Hematopoietic multipotent progenitor cell treated with erythropoietin and hydrocortisone succinate and interleukin-3 and kit ligand, for 15 days (in vitro differentiated cells): ENCODE results near the gene SIPA1.

Source experiments
- DNase-seq: peaks from one replicate; pipeline ENCODE4 v3.0.0-alpha.2; 2015; ENCODE audit warnings: low spot score

SIPA1 gene, protein sequence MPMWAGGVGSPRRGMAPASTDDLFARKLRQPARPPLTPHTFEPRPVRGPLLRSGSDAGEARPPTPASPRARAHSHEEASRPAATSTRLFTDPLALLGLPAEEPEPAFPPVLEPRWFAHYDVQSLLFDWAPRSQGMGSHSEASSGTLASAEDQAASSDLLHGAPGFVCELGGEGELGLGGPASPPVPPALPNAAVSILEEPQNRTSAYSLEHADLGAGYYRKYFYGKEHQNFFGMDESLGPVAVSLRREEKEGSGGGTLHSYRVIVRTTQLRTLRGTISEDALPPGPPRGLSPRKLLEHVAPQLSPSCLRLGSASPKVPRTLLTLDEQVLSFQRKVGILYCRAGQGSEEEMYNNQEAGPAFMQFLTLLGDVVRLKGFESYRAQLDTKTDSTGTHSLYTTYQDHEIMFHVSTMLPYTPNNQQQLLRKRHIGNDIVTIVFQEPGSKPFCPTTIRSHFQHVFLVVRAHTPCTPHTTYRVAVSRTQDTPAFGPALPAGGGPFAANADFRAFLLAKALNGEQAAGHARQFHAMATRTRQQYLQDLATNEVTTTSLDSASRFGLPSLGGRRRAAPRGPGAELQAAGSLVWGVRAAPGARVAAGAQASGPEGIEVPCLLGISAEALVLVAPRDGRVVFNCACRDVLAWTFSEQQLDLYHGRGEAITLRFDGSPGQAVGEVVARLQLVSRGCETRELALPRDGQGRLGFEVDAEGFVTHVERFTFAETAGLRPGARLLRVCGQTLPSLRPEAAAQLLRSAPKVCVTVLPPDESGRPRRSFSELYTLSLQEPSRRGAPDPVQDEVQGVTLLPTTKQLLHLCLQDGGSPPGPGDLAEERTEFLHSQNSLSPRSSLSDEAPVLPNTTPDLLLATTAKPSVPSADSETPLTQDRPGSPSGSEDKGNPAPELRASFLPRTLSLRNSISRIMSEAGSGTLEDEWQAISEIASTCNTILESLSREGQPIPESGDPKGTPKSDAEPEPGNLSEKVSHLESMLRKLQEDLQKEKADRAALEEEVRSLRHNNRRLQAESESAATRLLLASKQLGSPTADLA

DNA sequence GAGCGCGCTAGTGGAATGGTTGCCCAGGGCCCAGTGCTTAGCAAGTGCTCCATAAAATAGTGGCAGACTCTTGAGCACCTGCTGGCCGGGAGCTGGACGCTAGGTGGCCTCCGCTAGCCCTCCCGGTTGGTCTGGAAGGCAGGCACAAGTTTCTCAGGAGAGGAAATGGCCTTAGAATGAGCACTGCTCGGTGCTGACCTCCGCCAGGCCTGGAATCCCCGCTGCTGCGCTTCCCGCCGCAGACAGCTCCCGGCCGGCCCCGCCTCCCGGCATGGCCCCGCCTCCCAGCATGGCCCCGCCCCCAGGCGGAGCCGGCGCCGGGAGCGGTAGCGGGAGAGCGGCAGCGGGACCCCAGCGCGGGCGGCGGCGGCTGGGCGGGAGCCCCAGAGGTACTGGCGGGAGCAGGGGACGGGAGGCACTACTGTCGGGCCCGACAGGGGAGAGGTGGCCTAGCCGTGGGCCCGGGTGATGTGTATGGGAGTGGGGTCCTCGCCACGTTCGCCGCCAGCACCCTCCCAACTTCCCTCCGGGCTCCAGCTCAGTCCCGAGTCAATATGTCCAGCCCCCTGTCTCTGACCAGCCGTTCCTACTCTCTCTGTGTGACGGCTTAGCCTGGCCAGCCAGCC lies at the start of gene SIPA1:
Gene SIPA1, plus strand, starts transcription at position 308 of the 626 bp plus-strand sequence. CDS start 2,821 bp downstream, outside the sequence.
- peak; percentile 79 for DNase-seq

DNA sequence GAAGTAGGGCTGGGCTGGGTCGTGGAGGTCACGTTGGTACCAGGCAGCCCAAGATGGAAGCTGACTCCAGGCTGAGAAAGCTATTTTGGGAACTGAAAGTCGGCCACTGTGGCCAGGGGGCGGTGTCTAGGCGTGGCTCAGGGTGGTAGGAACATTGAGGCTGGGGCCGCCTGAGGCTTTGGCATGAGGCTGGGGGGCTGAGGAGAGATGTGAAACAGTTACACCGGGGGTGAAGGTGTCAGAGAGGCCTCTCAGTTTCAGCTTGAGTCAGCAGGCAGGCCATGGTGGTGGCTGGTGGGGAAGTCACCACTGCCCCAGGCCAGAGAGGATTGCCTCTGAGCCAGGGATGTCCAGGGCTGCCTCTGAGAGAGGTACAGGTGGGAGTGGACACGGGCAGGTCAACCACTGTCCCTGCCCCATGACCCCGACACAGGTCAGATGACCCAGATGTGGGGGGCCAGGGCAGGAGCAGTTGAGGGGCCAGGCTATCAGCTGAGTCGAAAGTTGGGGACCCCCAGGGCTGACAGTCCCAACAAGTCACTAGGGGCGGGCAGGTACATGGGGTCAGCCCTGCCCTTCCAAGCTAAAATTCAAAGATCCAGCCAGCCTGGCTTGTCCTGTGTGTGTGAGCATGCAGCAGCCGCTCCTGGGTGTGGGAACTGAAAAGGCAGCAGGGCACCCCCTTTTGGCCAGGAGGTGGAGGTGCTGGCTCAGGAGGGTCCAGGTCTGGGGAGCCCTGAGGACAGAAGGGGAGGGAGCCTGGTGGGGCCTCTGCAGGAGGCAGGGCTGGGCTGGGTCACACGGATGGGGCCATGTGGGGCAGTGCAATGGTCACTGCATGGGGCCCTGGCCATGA lies 49.5 kb upstream of the SIPA1 start:
- DNase-seq: peak; percentile 79

DNA sequence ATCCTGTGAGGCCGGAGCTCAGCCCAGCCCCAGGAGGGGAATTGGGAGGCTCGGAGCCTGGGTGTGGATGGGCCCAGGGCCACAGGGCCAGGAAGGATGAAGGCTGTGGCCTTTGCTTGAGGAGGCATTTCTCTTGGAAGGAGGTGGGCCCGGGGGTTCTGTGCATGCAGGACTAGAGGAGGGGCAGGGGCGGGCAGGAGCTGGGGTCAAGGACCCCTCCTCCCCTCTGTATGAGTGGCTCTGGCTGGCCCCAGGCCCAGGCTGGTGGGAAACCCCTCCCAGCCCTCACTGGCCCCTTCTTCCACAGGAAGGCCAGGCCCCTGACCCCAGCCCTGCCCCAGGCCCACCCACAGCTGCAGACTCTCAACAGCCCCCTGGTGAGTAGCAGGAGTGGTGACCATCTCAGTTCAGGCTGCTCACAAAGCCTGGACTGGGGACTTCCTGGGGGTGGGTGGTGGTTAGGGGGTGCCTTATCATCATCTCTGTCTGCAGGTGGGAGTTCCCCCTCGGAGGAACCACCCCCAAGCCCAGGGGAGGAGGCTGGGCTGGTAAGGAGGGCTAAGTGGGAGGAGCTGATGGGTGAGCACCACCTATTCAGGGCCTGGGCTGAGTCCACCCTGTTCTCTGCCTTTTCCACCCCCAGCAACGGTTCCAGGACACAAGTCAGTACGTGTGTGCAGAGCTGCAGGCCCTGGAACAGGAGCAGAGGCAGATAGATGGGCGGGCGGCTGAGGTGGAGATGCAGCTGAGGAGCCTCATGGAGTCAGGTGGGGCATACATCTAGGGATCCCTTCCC lies 48.3 kb upstream of the SIPA1 start:
- no peak for DNase-seq

DNA sequence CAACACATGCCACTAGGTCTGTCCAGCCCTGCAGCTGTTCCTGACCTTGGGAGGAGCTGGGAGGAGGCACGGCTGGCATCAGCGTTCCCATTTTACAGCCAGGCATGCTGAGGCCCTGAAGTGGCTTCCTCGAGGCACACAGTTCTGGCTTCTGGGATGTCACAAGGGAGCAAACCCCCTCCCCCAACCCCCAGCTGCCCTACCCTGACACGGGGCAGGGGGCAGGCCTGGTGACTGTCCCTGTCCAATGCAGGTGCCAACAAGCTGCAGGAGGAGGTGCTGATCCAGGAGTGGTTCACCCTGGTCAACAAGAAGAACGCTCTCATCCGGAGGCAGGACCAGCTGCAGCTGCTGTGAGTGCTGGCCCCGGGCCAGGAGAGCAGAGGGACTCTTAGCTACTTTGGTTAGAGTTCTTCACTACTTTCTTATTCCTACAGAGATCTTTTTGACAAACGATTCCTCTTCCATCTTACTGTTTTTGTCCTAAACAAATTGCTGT lies 47.6 kb upstream of the SIPA1 start:
- no peak for DNase-seq

DNA sequence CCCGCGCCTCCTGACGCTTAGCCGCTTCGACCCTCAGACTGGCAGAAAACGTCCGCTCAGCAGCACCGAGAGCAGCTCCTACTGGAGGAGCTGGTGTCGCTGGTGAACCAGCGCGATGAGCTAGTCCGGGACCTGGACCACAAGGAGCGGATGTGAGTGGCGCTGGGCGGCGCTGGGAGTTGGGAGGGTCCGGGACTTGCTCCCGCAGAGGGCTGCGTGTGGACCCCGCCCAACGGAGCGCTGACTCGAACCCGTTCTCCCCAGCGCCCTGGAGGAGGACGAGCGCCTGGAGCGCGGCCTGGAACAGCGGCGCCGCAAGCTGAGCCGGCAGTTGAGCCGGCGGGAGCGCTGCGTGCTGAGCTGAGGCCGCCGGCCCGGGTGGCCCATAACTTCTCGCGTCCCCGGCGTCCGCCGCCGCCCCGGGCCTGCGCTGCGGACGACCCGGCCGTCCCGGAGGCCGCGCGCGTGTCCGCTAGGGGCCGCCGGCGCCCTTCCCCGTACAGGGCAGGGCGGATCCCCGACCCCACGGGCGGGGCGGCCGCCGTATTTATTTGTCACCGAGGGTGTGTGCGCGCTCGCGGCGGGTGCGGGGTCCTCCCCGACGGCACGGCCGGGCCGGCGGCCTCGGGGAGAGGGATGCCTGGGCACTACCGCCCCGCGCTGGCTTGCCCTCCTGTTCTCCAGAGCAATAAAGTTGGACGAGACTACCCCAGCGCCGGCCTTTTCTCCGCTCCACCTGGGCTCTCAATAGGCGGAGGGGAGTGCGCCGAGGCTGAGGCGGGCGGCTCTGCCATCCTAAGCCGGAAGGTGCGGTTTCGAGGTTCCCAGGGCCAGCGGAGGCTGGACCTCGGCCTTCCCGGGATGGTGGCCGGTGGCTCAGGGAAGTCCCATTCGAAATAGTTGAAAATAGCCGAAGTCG lies 45.7 kb upstream of the SIPA1 start:
- DNase-seq: no peak

DNA sequence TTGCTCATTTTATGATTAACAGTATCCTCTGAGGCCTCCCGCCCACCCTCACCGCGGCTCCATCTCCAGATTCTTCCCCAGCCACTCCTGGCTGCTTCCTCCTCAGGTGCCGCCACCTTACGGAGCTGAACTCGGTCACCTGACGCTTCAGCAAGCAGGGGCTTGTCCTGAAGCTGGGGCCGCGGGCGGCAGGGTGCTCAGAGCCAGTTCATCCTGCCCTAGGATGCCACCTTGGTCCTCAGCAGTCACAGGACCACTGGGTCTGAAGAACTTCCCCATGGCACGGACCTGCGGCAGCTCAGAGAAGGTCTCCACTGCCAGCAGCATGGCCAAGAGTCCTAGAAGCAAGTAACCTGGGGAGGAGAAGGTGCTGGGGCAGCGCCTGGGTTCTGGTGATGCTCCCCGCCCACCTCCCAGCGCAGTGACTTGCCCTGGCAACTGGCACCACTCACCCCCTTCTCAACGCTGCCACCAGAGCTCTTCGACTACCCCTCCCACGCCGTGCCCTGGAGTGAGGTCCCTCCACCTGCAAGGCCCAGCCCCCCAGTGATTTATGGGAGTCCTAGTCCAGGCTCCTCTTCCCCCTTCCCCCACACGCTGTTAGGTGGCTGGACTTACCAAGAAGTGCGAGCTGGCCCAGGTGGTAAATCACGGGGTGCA lies 44.9 kb upstream of the SIPA1 start:
- no peak for DNase-seq

DNA sequence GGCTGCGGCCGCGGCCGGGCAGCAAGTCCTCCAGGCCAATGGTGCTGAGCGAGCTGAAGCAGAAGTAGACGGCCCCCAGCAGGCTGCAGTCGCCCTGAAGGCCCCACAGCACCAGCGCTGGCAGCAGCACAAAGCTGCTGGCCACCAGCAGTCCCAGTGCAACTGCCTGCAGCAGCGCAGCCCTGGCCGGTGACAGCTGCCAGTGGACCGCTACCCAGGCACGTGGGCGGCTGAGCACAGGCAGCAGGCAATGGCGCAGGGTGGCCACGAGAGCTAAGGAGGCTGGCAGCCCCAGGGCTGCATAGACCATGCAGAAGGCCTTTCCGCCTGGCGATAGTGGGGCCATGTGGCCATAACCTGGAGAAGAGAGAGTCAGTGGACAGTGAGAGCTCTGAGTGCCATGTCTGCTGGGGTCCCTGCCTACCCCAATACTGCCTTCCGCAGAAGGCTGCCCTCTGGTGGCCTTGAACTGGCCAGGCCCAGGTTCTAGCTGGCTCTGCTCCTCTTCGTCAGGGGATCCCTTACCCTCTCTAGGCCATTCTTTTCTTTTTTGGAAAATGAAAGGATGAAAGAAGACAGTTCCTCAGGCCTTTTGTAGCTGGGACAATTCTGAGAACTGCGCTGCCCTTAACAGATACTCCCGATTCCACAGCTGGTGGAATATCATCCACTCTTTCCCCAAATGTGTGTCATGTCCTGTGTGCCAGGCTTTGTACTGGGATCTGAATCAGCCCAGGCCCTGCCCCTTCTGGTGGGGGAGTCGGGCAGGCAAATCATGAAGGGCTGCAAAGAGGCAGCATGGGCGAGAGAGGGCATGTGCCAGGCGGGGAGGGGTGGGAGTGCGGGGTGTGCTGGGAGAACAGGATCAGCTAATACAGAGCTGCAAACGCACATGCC lies 44.1 kb upstream of the SIPA1 start:
- peak; percentile 65 for DNase-seq

DNA sequence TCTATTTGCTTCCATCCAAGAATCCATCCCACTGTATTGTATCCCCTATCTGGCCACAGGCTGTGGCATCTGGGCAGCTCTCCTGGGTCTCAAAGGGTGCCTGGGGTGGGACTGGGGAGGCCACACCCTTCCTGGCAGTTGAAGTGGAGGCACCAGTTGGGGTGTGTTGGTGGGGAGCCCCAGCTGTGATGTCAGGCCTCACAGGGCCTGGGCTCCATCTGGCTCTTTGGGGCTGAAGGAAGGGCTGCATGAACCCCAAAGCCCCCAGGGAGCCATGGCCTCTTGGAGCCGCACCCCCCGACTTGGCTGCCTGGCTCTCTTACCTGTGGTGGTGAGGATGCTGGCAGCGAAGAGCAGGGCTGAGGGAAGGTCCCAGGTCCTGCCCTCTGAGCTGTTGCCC lies 42.8 kb upstream of the SIPA1 start:
- peak; percentile 36 for DNase-seq

DNA sequence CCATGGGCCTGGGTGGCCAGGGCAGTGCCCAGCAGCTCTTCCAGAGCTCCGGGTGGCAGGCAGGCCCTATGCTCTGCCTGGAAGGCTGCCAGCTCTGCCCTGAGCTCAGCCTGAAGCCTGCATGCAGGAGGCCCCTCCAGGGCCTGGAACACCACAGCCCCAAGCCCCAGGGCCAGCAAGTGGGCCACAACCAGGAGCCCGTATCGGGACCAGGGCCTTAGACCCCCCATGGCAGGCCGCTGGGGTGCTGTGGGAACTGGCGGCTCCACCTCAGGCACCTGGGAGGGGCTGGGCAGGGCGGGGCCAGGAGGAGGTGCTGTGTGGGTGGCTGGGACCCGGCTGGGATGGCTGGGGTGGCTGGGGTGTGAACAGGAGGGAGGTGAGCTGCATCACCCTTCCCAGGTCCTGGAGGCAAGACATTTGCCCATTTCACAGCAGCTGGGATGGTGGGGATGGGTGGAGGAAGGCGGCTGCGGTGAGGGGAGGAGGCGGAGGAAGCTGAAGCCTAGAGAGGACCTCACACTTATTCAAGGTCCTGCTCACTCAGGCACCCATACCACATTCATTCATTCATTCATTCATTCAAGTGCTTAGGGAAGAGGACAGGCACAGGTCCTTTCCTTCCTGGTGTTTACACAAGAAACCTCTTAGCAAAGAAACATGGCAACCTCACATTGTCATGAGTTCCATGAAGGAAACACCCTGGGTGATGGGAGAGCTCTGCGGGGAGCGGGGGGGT lies 42.2 kb upstream of the SIPA1 start, which contains the start of gene KCNK7:
Gene KCNK7, minus strand, starts transcription at position 258 of the 739 bp plus-strand sequence. Its CDS starts 28 bp downstream, at position 230.
- peak; percentile 40 for DNase-seq

DNA sequence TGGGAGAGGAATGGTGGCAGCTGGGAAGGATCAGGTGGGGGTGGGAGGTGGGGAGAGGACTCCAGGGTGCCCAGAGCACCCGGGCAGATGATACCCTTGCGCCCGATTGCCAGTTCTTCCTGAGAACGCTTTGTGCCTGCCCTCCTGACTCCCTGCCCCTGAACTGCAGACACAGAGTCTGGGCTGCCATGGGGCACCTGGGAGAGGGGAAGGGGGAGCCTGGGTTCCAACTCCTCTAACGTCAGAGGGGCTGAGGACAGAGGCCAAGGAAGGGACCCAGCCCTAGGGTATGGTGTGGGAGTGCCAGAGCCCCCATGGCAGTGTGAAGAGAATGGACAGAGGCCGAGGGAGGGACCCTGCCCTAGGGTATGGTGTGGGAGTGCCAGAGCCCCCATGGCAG lies 41.4 kb upstream of the SIPA1 start:
- no peak for DNase-seq

DNA sequence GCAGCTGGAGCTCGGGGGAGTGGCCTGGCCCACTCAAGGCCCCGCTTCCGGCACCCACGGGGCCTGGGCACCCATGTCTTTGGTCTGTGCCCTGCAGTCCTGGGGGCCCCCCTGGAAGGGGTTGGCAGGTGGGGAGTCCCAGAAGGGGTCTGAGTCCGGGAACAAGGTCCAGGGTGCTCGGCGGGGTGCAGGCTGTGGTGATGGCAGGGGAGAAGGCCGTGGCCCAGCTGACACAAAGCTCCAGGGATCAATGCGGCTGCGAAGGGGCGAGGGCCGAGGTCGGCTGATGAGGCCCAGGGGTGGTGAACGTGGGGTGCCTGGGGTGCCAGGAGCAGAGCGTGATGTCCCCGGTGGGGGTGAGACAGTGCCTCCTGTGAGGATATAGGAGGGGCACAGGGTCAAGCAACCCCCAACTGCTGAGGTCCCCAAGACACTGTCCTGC lies 39.6 kb upstream of the SIPA1 start:
- DNase-seq: no peak

DNA sequence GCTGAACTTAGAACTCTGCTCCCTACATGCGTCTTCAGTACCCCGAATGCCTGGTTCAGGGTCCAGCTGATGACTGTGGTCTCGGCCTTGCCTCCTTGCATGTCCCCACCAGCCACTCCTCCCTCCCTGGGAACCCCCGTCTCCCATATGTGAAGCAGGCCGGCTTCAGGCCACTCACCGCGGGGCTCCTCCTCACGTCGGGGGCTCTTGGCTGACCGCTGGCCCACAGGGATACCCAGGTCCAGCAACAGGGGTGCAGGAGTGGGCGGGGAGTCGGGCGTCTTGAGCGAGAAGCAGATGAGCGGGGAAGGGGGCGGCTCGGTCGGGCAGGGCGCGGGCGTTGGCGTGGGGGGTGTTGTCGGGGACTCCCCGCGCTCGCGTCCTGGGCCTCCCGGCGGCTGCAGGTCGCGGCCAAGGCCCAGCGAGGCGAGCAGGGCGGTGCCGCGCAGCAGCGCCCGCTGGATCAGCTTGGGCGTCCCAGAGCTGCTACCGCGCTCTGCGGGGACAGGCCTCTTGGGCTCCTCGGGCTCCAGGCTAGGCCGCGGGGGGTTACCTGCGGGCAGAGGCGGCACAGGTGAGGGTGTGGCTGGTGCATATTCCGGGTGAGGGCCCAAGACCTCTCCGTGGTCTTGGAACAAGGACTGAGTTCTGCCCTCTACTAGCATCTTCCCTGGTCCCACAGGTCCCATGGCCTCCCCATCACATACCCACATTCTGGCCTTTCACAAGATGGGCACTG lies 38.5 kb upstream of the SIPA1 start:
- no peak for DNase-seq

DNA sequence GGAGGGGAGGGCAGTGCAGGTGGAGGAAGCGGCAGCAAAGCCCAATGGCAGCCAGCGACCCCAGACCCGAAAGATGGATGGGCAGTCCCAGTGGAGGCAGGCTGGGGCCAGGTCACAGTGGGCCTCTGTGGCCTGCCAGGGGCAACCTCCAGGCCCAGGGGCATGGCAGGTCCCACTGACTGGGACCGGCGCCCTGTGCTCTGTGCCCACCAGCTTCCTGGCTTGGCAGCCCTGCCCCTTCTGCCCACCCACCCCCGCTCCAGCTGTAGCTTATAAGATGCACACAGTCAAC lies 38.0 kb upstream of the SIPA1 start:
- no peak for DNase-seq

DNA sequence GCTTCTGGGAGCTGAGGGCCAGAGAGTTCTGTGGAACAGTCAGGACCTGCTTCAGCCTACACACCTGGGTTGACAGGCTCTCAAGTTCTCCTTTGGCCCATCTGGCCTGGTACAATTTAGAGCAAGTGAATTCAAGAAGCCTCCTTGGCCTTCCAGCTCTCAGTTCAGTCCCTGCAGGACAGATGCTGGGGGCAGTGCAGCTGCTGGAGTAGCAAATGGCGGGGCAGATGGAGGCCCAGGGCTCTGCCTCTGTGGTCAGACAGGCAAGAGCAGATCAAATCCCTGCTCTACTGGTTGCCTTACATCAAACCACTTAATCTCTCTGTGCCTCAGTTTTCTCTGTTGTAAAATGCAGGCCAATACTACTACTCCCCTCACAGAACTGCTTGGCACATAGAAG lies 33.6 kb upstream of the SIPA1 start:
- no peak for DNase-seq

DNA sequence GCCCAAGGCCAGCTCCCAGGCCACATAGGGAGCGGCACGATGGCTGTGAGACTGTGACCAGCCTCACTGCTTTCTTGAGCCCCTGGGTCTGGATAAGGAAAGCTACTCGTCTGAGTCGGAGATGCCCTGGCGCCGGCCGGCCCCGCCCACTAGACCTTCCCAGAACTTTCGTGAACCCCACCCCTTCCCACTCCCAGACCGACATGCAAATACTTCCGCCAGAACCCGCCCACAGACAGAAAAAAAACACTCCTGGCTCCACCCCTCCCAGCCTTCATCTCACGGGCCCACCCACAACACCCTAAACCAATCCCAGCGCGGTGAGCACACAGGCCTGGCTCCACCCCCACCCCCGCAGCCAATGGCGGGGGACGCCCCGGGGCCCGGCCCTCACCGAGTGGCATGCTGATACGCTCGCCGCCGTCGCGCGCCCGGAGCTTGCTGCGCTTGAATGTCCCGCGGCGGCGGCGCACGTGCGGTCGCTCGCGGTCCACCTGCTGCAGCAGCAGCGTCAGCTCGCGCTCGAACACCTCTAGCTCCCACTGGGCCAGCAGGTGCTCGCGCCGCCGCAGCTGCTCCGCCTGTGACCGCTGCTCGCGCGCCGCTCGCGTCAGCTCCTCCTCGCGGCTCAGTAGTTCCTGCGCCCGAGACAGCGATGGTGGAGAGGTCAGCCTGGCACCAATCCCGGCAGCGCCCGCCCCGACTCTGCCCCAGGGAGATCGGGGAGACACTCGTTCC lies 30.9 kb upstream of the SIPA1 start:
- peak; percentile 37 for DNase-seq
